Gastroesophageal sphincter (tissue), 4 donors: ENCODE data around the gene POFUT2. TPM values are rescaled to one million over a fixed set of nuclear protein-coding genes. Genes with fewer than 3 reads are reported as not detected.

Experiments used
- ATAC-seq: fragments of 150-250 bp; one replicate; pipeline ENCODE4 v1.9.1; 2016; ENCODE audit warnings: mild to moderate bottlenecking, moderate library complexity
- H3K27ac ChIP-seq, 4 donors: fragments of 200-600 bp; sonication (generic) in 3 of 4; 1 replicate in 3 of 4; 2 replicates in 1 of 4; pipeline ENCODE4 v1.5.1; 2016 to 2019
- H3K27me3 ChIP-seq: fragments of 200-600 bp; sonication (generic); one replicate; pipeline ENCODE4 v1.5.1; 2019
- H3K36me3 ChIP-seq, 2 donors: fragments of 200-600 bp; sonication (generic); one replicate each; pipeline ENCODE4 v1.5.1; 2019; ENCODE audit warnings: control low read depth in 1 of 2
- H3K4me1 ChIP-seq, 3 donors: fragments of 200-600 bp; sonication (generic); 1 replicate in 2 of 3; 2 replicates in 1 of 3; pipeline ENCODE4 v1.5.1; 2016 to 2019; ENCODE audit warnings: control low read depth in 2 of 3
- H3K4me3 ChIP-seq, 2 donors: fragments of 200-600 bp; sonication (generic); one replicate each; pipeline ENCODE4 v1.5.1; 2019; ENCODE audit warnings: mild to moderate bottlenecking in 1 of 2, moderate library complexity in 1 of 2
- H3K9me3 ChIP-seq, 3 donors: fragments of 200-600 bp; sonication (generic); one replicate each; pipeline ENCODE4 v1.5.1; 2017 to 2019; ENCODE audit warnings: control low read depth in 2 of 3
- CTCF ChIP-seq, 4 experiments: fragments of 200-600 bp in 2 of 4; fragments of 450-650 bp in 2 of 4; sonication (generic) in 1 of 4; IDR thresholded peaks; one replicate each; pipeline ENCODE4 v1.5.1; 2017 to 2019; ENCODE audit warnings: antibody characterized with exemption in 4 of 4, mild to moderate bottlenecking in 2 of 4, moderate library complexity in 2 of 4
- EP300 ChIP-seq: sonication (generic); formaldehyde crosslinking; IDR thresholded peaks from one replicate; pipeline ENCODE4 v1.6.1; 2017; ENCODE audit warnings: antibody characterized with exemption, mild to moderate bottlenecking
- POLR2A ChIP-seq, 2 donors: fragments of 450-650 bp; IDR thresholded peaks; one replicate each; pipeline ENCODE4 v1.6.1; 2017; ENCODE audit warnings: antibody characterized with exemption in 2 of 2, mild to moderate bottlenecking in 2 of 2, moderate library complexity in 1 of 2
- POLR2AphosphoS5 ChIP-seq: sonication (generic); formaldehyde crosslinking; IDR thresholded peaks from one replicate; pipeline ENCODE4 v1.6.1; 2017; ENCODE audit warnings: antibody characterized with exemption
- WGBS, 2 donors: methylation state at CpG; one replicate each; pipeline ENCODE4 v1.1.5; 2018; ENCODE audit warnings: low coverage in 1 of 2; 5-methylcytosine and 5-hydroxymethylcytosine counted together
- total RNA-seq, 4 donors: library from RNA; depleted of rRNA; stranded (reverse); fragments of >200 nt; gene quantifications; one replicate each; pipeline ENCODE4 v1.1.0, GENCODE V29; 2016

Gene POFUT2
- total RNA-seq, 4 donors from 2014 or later = 17.6 to 31.1 (median 24.2) TPM

GRCh38 chr21:45256021-45256911 is 31.4 kb downstream of the POFUT2 start:
- Histone ChIP-seq H3K4me3 (no peak overlapping the region), H3K4me1 (no peaks in the 10 kb centered on the region), H3K27ac (no peak overlapping the region), H3K27me3 (peaks cover 57% of the 10 kb centered on the region), H3K36me3 (no peaks in the 10 kb centered on the region), H3K9me3 (no peaks in the 10 kb centered on the region)
- no CpG with 5 or more reads among the region's 31 CpGs for WGBS, 2 donors
- no peak for ATAC-seq
- TF ChIP-seq POLR2AphosphoS5 (no peak), POLR2A (IDR thresholded peaks at IDR 0.05) (no peak), CTCF (IDR thresholded peaks at IDR 0.05) (no peak), EP300 (no peak)

GRCh38 chr21:45255381-45256020 is 32.2 kb downstream of the POFUT2 start:
- TF ChIP-seq POLR2A (IDR thresholded peaks at IDR 0.05) (no peak), EP300 (no peak), CTCF (IDR thresholded peaks at IDR 0.05) (no peak), POLR2AphosphoS5 (no peak)
- Histone ChIP-seq H3K4me1 (no peaks in the 10 kb centered on the region), H3K36me3 (no peaks in the 10 kb centered on the region), H3K4me3 (no peak overlapping the region), H3K27ac (no peak overlapping the region), H3K9me3 (no peaks in the 10 kb centered on the region), H3K27me3 (peaks cover 57% of the 10 kb centered on the region)
- WGBS, 2 donors = no CpG with 5 or more reads among the region's 22 CpGs
- no peak for ATAC-seq

- H3K27me3 ChIP-seq = peaks cover 57% of the 10 kb centered on the region
- no peaks in the 10 kb centered on the region for H3K36me3 ChIP-seq
- TF ChIP-seq POLR2AphosphoS5 (no peak), EP300 (no peak), CTCF (IDR thresholded peaks at IDR 0.05) (no peak), POLR2A (IDR thresholded peaks at IDR 0.05) (no peak)
- no peak for ATAC-seq
- no peak overlapping the region for H3K4me3 ChIP-seq
- no peaks in the 10 kb centered on the region for H3K9me3 ChIP-seq
- no peaks in the 10 kb centered on the region for H3K4me1 ChIP-seq
- H3K27ac ChIP-seq = no peak overlapping the region
- 57 to 71% methylated on average over 12 of the region's 17 CpGs for WGBS, 2 donors
Measured at GRCh38 chr21:45254460-45254930, 33.2 kb downstream of the POFUT2 start.

GRCh38 chr21:45253633-45254459 is 33.8 kb downstream of the POFUT2 start:
- Histone ChIP-seq H3K4me1 (peaks cover 0 to 5% (median 2%) of the 10 kb centered on the region in 3 donors), H3K4me3 (no peak overlapping the region), H3K9me3 (no peaks in the 10 kb centered on the region), H3K36me3 (no peaks in the 10 kb centered on the region), H3K27ac (no peak overlapping the region), H3K27me3 (peaks cover 57% of the 10 kb centered on the region)
- WGBS, 2 donors = 57 to 60% methylated on average over 1 to 2 of the region's 28 CpGs
- ATAC-seq = no peak
- TF ChIP-seq CTCF (IDR thresholded peaks at IDR 0.05) (no peak), EP300 (no peak), POLR2AphosphoS5 (no peak), POLR2A (IDR thresholded peaks at IDR 0.05) (no peak)
